ENCODE data around the gene TIMP4.

TIMP4 gene

DNA sequence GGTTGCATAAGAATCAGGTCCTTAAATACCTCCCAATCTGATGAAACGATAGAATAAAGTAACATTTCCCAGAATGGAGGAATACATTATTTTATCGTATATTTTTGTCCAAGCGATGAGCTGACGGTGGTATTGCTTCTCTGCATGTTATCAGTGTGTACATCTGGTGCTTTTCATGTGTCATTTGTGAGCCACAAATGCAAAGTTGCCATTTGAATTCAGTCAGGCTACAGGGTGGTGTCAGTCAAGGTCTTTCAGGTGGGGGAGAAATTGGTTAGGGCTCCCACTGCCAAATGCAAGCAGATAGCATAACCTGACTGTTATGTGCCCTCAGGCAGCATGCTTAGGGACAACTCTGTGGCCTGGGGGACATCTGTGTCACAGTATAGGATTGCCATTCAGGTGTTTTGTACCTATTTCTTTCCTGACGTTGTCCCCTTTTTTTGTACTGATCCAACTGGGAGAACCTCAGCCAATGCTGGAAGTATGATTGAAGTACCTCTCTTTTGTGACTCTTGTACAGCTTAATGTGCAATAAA is 26.5 kb upstream of the TIMP4 start:
- DNase-seq: no peak

GRCh38 chr3:12184541-12184940 is 25.8 kb upstream of the TIMP4 start:
- no peak for DNase-seq

DNA sequence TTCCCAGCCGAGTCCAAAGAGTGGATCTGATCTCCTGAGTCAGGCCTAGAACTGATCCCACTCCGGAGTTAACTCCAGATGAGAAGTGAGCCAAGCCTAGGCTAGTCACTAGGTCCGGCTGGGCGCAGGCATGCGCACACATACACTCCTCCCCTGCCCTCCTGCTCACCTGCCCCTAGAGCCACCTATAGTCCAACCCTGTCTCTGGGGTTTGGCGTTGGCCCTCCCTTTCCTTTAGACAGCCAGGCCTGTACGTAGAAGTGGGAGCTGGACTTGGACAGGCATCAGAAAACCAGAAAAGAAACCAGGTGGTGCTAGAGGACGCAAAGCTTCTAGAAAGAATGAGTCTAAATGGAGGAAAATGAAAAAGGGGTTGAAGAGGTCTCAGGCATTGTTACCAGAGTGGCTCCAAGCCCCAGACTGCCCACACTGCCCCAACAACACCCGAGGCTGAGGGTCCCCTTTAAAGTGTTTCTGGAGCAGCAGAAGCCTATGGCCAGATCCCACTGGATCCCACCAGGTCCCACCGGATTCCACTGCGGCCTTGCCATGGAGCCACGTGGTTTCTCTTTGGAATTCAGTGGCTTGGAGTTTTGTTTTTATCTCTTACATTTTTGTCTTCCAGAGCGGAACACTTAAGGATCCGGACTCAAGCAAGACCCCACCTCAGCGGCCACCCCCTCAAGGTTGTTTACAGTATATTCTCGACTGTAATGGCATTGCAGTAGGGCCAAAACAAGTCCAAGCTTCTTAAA is 24.2 kb upstream of the TIMP4 start:
- DNase-seq: peak; percentile 39

- no peak for DNase-seq
Observed at GRCh38 chr3:12181806-12182205, 23.1 kb upstream of the TIMP4 start.

- no peak for DNase-seq
Observed at GRCh38 chr3:12181301-12181700, 22.6 kb upstream of the TIMP4 start.

- DNase-seq: no peak
Observed at GRCh38 chr3:12180631-12181030, 21.9 kb upstream of the TIMP4 start.

DNA sequence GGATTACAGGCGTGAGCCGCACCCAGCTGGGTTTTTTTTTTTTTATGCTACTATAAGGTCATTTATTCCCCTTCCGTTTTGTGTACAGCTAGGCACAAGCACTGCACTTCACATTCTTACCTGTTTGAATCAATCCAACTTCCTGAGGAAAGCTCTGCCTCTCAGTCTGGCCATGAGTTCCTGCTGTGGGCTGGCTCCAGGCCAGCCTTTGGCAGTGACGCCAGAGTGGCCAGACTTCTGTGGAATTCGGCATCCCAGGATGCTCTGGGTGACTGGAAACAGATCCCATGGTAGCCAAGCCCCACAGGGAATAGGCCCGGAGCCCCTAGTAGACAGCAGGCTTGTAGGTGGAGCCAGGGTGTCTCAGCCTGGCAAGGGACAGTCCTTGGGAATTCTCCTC is 21.5 kb upstream of the TIMP4 start:
- DNase-seq: no peak

- no peak for DNase-seq
Observed at GRCh38 chr3:12179441-12179840, 20.7 kb upstream of the TIMP4 start.

GRCh38 chr3:12178091-12178820 is 19.5 kb upstream of the TIMP4 start:
- DNase-seq: no peak

DNA sequence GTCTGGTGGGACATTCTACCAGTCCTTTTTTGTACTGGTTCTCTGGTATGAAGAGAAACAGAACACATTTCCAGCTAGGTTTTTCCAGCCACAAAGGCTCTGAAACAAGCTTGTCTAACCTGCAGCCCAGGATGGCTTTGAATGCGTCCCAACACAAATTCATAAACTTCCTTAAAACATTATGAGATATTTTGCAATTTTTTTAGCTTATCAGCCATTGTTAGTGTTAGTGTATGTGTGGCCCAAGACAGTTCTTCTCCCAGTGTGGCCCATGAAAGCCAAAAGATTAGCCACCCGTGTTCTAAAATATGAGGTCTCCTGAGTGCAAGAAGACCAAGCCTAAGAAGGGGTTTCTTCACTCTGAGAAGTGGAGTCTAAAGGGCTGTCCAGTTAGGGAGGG is 18.4 kb upstream of the TIMP4 start:
- DNase-seq: no peak

GRCh38 chr3:12175844-12176453 is 17.2 kb upstream of the TIMP4 start:
- peak; percentile 63 for DNase-seq

DNA sequence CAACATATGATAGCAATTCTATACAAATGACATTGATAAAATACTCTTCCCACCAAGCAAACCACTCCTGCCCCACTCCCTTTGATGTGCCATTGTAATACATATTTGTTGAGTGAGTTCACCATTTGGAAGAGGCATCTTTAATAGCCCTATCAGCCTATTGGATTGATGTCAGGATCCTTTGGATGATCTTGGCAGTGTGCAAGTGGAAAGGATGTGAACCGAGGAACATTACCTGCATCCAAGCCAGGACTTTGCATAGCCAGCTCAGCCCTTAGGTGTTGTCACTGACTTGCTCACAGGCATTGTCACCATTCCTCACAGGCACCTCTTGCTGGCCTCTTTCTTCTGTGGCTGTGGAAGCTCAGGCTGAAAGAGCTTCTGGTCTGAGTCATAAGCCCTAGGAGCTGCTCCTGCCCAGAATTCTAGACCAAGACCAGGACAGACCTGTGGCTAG is 16.5 kb upstream of the TIMP4 start:
- DNase-seq: no peak

GRCh38 chr3:12170207-12170606 is 11.5 kb upstream of the TIMP4 start:
- DNase-seq: no peak

- peak; percentile 28 for DNase-seq
Observed at GRCh38 chr3:12165909-12166308, 7.2 kb upstream of the TIMP4 start.

GRCh38 chr3:12159227-12159601 is 502 bp upstream of the TIMP4 start:
- no peak for DNase-seq

DNA sequence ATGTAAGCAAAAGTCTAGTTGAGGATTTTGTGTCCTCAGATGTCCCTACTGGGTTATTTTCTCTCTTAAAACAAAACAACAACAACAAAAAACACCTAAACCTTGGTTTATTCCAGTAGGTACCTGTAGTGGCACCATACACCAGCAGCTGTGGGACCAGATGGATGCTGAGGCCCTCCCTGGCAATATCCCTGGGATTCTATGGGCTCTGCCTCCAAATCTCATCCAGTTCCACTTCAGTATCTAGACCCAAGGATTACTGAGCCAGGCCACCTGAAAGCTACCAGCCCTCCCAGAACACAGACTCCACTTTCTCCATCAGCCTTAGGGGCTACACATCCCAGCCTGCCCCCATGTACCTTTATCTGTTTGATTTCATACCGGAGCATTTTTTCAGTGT is 1.7 kb downstream of the TIMP4 start:
- DNase-seq: no peak

- no peak for DNase-seq
Observed at GRCh38 chr3:12155828-12156227, 2.9 kb downstream of the TIMP4 start.

DNA sequence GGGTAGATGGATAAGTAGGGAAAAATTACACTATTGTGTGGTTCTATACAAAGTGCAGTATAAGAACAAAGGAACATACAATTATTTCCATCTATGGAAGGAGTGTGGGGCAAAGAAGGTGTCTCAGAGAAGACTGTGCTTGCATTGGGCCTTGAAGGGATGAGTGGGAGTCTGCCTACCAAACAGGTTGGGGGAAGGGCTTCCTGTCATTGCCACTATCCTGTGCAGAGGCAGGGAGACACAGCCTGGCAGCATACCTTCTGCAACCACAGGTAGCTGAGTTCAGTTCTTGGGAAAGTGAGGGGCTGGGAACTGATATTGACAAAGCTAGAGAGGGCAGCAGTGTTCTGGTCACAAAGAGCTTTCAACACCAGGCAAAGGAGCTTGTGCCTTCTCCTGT is 3.4 kb downstream of the TIMP4 start:
- no peak for DNase-seq

DNA sequence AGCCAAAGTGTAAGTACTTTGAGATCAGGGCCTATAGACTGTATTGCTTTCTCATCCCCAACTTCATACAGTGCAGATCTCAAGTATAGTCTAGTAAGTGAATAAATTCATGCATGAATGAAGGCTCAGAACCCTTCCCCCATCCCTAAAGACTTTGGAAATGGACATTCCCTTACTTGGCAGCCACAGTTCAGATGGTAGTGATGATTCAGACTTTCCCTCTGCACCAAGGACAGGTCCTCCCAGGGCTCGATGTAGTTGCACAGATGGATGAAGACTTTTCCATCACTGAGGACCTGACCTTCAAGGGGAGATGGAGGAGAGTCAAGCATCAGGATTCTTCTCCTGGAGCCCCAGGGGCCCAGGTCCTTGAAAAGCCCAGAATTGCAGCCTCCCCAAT is 4.6 kb downstream of the TIMP4 start:
- no peak for DNase-seq

DNA sequence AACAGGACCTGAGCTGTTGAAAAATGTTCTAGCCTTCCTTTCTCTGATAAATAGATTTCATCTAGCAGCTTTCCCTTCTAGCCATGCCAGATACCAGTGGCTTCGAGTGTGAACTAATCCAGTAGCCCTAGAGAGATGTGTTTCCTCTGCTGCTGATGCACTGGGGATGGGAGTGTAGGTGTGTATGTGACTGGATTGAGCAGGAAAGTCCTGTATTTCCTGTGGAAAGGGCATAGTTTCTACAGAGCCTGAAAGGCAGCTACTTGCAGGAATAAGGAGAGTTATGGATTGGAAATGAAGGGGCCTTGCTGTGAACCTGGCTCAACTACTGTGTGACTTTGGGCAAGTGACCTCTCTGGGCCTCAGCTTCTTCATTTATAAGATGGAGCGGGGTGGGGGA is 8.6 kb downstream of the TIMP4 start:
- DNase-seq: no peak

GRCh38 chr3:12149029-12149428 is 9.7 kb downstream of the TIMP4 start:
- no peak for DNase-seq

DNA sequence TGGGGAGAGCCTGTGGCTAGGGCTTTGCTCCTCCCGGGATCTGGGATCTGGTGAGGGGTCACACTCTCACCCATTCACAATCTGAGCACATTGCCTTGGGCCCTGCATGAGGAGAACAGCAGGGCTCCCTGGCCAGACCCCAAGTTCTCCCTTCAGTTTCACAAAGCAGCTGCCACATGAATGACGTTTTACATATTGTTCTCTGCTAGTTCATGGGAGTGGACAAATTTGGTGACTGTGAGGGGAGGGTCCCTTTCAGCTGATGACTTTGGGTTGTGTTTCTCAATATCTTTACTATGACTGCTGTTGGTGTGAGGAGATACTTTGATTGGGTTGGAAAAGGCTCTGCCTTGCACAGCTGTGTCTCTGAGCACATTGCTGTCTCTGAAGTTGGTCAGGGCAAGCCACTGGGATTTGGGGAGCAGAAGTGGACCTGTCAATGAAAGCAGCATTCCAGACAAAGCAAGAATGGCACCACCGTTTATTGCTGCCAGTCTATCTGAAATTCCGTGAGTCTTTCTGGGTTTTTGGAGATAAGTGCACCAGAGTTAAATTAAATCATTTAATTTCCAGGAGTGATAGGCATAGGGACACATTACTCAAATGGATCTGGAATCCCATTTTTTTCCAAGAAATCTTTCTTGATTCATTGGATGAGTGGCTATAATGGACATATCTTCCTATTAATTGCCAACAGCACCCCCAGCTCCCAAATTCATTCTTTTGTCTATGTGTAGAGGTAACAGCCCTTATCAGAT is 10.3 kb downstream of the TIMP4 start:
- no peak for DNase-seq
